Right hindlimb (tissue), 1 donor: Measurements from ENCODE around the gene MTREX.

Experiments used
- DNase-seq: peaks from one replicate; pipeline ENCODE4 v3.0.0-alpha.2; 2018

MTREX gene

GRCh38 chr5:55325621-55326020 lies 17.8 kb downstream of the MTREX start:
- no peak for DNase-seq

GRCh38 chr5:55327281-55327680 lies 19.5 kb downstream of the MTREX start:
- DNase-seq: no peak

- DNase-seq: no peak
Observed at GRCh38 chr5:55331321-55331720, 23.5 kb downstream of the MTREX start.

- no peak for DNase-seq
Observed at GRCh38 chr5:55333017-55333416, 25.2 kb downstream of the MTREX start.

- DNase-seq: no peak
Observed at GRCh38 chr5:55333811-55334210, 26.0 kb downstream of the MTREX start.

GRCh38 chr5:55338092-55338613 lies 30.4 kb downstream of the MTREX start:
- DNase-seq: no peak

- no peak for DNase-seq
Observed at GRCh38 chr5:55338810-55339243, 31.0 kb downstream of the MTREX start.

GRCh38 chr5:55343107-55343506 lies 35.3 kb downstream of the MTREX start:
- DNase-seq: no peak

GRCh38 chr5:55343609-55344008 lies 35.8 kb downstream of the MTREX start:
- DNase-seq: no peak

- peak; percentile 60 for DNase-seq
Observed at GRCh38 chr5:55344392-55344992, 36.7 kb downstream of the MTREX start.

- DNase-seq: no peak
Observed at GRCh38 chr5:55345327-55345726, 37.5 kb downstream of the MTREX start.

GRCh38 chr5:55347786-55348185 lies 40.0 kb downstream of the MTREX start:
- DNase-seq: no peak

GRCh38 chr5:55350754-55351153 lies 43.0 kb downstream of the MTREX start:
- DNase-seq: no peak

- no peak for DNase-seq
Observed at GRCh38 chr5:55356896-55357295, 49.1 kb downstream of the MTREX start.

GRCh38 chr5:55360190-55360589 lies 52.4 kb downstream of the MTREX start:
- DNase-seq: no peak

- no peak for DNase-seq
Observed at GRCh38 chr5:55363856-55364255, 56.1 kb downstream of the MTREX start.

GRCh38 chr5:55364537-55365055 lies 56.8 kb downstream of the MTREX start:
- no peak for DNase-seq

- DNase-seq: no peak
Observed at GRCh38 chr5:55370291-55370925, 62.6 kb downstream of the MTREX start.

GRCh38 chr5:55371145-55371544 lies 63.4 kb downstream of the MTREX start:
- DNase-seq: no peak

- no peak for DNase-seq
Observed at GRCh38 chr5:55372130-55372925, 64.5 kb downstream of the MTREX start.

GRCh38 chr5:55377810-55378209 lies 70.0 kb downstream of the MTREX start:
- no peak for DNase-seq

GRCh38 chr5:55383254-55383653 lies 75.5 kb downstream of the MTREX start:
- no peak for DNase-seq

GRCh38 chr5:55384072-55384471 lies 76.3 kb downstream of the MTREX start:
- DNase-seq: no peak

GRCh38 chr5:55385227-55385626 lies 77.4 kb downstream of the MTREX start:
- no peak for DNase-seq
